Measurements from ENCODE around the gene TMOD1. TPM values are rescaled to one million over a fixed set of nuclear protein-coding genes. Genes with fewer than 3 reads are reported as not detected.

The TMOD1 gene
- total RNA-seq, 2 donors from 2014 or later = 118 to 122 TPM

DNA sequence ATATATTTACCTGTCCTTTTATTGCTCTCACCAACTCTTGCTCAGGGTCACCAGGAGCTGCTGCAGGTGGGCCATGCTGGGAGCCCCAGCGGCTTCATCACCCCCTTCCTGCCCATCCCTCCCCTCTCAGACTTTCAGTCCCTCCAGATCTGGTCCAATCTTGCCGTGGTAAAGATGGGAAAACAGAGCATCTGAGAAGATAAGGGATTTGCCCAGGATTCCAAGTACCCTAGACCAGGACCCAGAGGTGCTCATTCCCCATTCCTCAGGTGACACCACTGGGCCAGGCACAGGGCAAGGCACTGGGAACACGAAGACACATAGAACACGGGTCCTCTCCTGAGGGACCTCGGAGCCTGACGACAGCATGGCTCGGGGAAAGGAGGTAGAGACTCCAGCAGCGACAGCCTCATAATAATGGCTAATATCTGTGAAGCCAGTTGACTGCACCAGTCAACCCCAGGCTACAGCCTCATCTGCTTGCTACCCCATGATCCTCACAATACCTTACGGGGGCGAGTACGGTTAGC lies 18.0 kb downstream of the TMOD1 start:
- Histone ChIP-seq H3K36me3 (peaks cover 3% of the 10 kb centered on the region), H3K4me1 (peaks cover 0 to 85% of the 10 kb centered on the region in 2 donors), H3K27me3 (no peaks in the 10 kb centered on the region), H3K9me3 (no peaks in the 10 kb centered on the region), H3K4me3 (no peak overlapping the region), H3K27ac (peak overlapping the region; percentile 79 to 85)
- no peak for DNase-seq (ENCODE audit: low spot score)
- TF ChIP-seq, protein P1, sequence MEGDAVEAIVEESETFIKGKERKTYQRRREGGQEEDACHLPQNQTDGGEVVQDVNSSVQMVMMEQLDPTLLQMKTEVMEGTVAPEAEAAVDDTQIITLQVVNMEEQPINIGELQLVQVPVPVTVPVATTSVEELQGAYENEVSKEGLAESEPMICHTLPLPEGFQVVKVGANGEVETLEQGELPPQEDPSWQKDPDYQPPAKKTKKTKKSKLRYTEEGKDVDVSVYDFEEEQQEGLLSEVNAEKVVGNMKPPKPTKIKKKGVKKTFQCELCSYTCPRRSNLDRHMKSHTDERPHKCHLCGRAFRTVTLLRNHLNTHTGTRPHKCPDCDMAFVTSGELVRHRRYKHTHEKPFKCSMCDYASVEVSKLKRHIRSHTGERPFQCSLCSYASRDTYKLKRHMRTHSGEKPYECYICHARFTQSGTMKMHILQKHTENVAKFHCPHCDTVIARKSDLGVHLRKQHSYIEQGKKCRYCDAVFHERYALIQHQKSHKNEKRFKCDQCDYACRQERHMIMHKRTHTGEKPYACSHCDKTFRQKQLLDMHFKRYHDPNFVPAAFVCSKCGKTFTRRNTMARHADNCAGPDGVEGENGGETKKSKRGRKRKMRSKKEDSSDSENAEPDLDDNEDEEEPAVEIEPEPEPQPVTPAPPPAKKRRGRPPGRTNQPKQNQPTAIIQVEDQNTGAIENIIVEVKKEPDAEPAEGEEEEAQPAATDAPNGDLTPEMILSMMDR (IDR thresholded peaks at IDR 0.05) = no peak

DNA sequence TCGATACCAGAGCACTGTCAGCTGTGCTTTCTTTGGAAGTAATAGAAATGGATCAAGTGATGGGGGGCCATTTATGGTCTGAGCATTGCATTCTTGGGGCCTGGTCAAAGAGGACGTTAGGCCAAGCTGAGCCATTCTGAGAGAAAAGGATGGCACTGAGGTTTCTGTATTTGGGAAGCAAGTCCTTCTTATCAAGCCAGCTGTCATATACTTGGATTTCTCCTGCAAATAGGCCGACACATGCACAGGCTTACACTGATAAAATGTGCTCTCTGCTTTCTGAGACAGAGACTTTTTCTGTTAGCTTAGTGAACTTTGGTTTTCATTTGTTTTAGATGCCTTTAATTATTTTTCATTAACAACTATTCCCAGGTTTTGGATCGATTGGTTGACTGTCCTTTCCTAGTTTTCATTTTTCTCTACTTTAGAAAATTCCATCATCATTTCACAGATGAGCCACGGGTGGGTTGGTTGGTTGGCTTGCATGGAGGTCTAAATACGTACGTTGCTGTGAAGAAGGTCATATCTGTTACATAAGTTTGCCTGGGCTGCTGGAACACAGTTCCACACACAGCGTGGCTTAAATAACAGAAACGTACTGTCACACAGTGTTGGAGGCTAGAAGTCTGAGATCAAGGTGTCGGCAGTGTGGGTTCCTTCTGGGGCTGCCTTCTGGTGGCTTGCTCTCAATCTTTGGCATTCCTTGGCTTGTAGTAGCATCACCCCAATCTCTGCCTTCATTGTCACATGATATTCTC lies 20.3 kb downstream of the TMOD1 start:
- H3K4me3 ChIP-seq = no peak overlapping the region
- peaks cover 0 to 63% of the 10 kb centered on the region in 2 donors for H3K4me1 ChIP-seq
- no peak for DNase-seq (ENCODE audit: low spot score)
- no peaks in the 10 kb centered on the region for H3K9me3 ChIP-seq
- H3K36me3 ChIP-seq = peaks cover 24% of the 10 kb centered on the region
- TF ChIP-seq, protein P1 (IDR thresholded peaks at IDR 0.05) = no peak
- no peaks in the 10 kb centered on the region for H3K27me3 ChIP-seq
- peak overlapping the region; percentile 79 to 85 for H3K27ac ChIP-seq

DNA sequence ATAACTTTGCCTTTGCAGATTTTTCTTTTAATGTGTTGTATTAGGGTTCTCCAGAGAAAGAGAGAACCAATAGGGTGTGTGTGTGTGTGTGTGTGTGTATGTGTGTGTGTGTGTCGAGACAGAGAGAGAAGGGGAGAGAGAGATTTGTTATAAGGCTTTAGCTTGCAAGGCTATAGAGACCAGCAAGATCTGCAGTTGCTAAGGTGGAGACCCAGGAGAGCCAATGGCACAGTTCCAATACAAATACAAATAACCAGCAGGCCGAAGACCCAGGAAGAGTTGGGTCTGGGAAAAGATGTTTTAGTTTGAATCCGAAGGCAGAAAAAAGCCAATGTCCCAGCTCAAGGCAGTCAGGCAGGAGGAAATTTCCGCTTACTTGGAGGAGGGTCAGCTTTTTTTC lies 23.0 kb downstream of the TMOD1 start:
- Histone ChIP-seq H3K27ac (peak overlapping the region in 1 of 2 donors; percentile 36), H3K4me1 (peaks cover 0 to 62% of the 10 kb centered on the region in 2 donors), H3K4me3 (no peak overlapping the region), H3K27me3 (no peaks in the 10 kb centered on the region), H3K9me3 (no peaks in the 10 kb centered on the region), H3K36me3 (peaks cover 38% of the 10 kb centered on the region)
- TF ChIP-seq, protein P1 (IDR thresholded peaks at IDR 0.05) = no peak
- DNase-seq (ENCODE audit: low spot score) = no peak

DNA sequence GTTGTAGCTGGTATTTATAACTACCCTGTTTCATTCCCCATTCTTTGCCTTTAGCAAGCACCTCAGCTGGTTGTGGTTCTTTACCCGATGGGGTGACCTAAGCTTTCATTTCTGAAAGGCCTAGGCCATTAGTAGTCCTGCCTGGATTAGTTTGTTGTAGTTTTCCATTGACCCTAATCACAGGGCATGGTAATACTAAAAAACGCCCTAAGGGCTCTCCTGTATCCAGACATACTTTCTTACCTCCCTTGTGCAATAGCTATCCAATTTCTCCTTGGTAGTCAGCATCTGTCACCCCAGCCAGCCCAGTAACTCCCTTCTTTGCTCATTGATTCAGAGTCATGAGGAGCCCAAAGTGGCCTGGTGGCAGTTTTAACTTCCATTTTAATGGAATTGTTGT lies 24.0 kb downstream of the TMOD1 start:
- H3K27ac ChIP-seq = peak overlapping the region; percentile 0 to 24
- peaks cover 38% of the 10 kb centered on the region for H3K36me3 ChIP-seq
- H3K4me1 ChIP-seq = peaks cover 0 to 62% of the 10 kb centered on the region in 2 donors
- H3K9me3 ChIP-seq = no peaks in the 10 kb centered on the region
- no peak overlapping the region for H3K4me3 ChIP-seq
- no peaks in the 10 kb centered on the region for H3K27me3 ChIP-seq
- no peak for DNase-seq (ENCODE audit: low spot score)
- TF ChIP-seq, protein P1 (IDR thresholded peaks at IDR 0.05) = no peak

DNA sequence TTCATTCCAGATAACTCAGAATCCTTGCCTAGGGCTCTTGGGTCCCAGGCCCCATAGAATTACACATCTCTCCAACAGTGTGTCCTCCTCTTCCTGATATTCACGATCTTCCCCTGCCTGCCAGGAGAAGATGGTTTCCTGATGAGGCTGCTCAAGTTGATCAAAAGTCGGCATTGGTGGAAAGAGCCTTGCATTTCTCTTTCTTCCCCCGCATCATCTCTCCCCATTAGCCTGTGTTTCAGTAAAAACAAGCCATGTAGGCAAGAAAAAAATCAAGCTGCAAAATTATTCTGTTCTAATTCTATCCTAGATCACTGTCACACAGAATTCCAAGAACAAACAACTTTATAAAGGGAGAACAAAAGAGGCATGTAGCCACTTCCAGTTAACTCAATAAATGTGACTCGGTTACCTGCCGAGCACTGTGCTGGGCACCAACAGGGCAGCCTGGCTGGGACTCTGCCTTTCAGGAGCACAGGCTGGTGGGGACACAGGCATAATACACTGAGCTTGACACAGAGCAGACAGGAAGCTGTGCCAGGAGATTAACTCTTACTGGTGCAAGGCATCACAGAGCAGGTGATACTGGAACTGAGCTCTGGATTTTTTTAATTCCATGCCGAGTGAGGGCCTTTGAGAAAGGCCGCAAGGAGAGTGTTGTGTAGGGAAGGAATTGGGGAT lies 25.6 kb downstream of the TMOD1 start:
- no peaks in the 10 kb centered on the region for H3K9me3 ChIP-seq
- no peaks in the 10 kb centered on the region for H3K27me3 ChIP-seq
- no peak for DNase-seq (ENCODE audit: low spot score)
- TF ChIP-seq, protein P1 (IDR thresholded peaks at IDR 0.05) = no peak
- peaks cover 0 to 62% of the 10 kb centered on the region in 2 donors for H3K4me1 ChIP-seq
- H3K27ac ChIP-seq = peak overlapping the region; percentile 92 to 95
- no peak overlapping the region for H3K4me3 ChIP-seq
- peaks cover 43% of the 10 kb centered on the region for H3K36me3 ChIP-seq
